ENCODE measurements around the gene ARPIN.
"Not testable (repeated sequence)": the region's sequence is repeated elsewhere in the genome, so short reads cannot be mapped to it uniquely, and the experiment has no call there.

The ARPIN gene
- 0 to 0.08 (median 0) reads per million in 4 donors for total RNA-seq

- DNase-seq: no peak
Observed at GRCh38 chr15:89912674-89913396, at the start of gene ARPIN. ARPIN (minus strand) TSS chr15:89912952; CDS start chr15:89912835, 117 bp downstream.

DNA sequence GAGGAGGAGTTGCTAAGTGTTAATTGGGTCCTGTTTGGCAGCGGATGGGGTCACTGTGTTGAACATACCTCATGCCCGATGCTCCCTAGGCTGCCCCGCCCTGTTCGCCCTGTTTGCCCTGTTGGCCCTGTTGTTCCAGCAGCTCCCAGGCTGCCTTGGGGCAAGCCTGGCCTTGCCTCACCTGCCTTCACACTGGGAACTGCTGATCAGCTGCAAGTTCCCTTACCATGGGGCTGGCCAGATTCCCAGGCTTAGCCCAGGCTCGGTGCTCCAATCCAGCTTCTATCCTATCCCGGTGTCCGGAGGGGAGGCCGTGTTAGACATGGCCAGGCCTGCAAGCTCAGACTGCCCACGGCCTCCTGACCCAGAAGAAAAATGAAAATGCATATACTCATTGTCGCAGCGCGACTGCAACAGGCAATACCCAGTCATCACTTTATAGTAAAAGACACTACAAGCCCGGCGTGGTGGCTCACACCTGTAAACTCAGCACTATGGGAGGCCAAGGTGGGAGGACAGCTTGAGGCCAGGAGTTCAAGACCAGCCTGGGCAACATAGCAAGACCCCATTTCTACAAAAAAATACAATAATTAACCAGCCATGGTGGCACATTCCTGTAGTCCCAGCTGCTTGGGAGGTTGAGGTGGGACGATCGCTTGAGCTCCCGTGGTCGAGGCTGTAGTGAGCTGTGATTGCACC lies 45.5 kb upstream of the ARPIN start:
- DNase-seq: no peak

GRCh38 chr15:89955449-89955998 lies 42.8 kb upstream of the ARPIN start:
- not testable (repeated sequence) for DNase-seq

DNA sequence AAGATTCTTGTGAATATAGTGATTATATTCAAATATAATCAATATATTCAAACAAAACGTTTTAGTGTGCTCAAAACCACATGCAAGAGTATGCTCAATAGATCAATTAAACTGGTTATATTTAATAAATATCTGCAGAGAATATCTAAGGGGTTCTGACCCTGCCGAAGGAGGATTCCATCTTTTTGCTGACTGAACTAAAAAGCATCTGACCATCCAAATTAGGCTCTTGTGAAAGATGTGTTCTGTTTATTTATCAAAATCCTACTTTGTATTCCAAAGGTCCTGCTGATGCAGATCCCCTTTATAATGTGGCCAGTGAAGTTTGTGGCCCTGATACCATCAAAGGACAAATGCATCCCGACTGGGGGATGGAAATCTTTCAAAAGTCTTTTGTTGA lies 41.8 kb upstream of the ARPIN start:
- no peak for DNase-seq

DNA sequence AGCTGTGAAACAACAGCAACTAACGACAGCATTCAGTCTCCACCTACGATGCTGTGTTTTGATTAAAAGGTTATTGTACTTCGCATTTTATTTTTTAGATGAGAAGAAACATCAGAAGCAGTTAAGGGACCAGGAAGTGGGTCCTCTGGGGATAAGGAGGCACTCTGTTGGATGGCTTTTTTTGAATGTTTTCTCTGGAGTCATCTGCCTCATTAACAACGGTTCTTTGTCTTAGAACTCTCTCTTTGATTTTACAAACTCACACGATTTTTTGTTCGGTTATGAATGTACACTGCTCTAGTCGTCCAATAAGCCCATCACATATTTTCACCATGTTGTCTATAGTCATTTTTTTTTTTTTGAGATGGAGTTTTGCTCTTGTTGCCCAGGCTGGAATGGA lies 36.0 kb upstream of the ARPIN start:
- DNase-seq: no peak

GRCh38 chr15:89947385-89947784 lies 34.6 kb upstream of the ARPIN start:
- DNase-seq: no peak

DNA sequence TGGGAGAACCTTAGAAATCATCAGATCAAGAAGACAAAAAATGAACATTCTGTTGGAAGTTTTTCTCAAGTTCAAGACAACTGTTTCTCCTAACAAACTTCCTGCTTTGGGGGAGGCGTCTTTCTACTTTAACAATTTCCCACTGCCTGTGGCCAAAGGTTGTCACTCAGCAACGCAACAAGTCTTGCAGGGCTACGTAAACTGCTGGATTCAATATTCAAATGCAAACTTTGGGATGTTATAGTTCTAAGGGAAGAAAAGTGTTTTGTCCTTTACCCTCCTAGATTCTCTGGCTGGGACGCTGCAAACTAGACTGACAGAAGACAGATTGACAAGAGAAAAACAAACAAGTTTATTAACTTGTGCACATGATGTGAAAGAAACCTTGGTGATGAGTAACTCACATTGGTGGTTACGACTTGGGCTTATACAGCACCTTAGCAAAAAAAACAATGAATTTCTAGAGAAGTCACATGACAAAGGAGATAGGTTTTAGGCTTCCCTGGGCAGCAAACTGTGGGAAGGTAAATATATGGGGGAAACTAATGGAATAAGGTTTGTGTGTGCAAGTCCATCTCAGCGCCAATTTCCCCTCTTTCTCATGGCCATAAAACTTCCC lies 34.0 kb upstream of the ARPIN start:
- no peak for DNase-seq

- not testable (repeated sequence) for DNase-seq
Observed at GRCh38 chr15:89943721-89944120, 31.0 kb upstream of the ARPIN start.

- no peak for DNase-seq
Observed at GRCh38 chr15:89939910-89940309, 27.2 kb upstream of the ARPIN start.

DNA sequence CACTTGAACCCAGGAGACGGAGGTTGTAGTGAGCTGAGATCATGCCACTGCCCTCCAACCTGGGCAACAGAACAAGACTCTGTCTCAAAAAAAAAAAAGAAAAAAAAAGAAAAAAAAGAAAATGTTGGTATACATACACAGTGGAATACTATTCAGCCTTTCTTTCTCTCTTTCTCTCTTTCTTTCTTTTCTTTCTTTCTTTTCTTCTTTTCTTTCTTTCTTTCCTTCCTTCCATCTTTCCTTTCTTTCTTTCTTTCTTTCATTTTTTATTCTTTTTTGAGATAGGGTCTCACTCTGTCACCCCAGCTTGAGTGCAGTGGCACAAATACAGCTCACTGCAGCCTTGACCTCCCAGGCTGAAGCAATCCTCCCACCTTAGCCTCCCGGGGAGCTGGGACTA lies 26.6 kb upstream of the ARPIN start:
- DNase-seq: not testable (repeated sequence)

DNA sequence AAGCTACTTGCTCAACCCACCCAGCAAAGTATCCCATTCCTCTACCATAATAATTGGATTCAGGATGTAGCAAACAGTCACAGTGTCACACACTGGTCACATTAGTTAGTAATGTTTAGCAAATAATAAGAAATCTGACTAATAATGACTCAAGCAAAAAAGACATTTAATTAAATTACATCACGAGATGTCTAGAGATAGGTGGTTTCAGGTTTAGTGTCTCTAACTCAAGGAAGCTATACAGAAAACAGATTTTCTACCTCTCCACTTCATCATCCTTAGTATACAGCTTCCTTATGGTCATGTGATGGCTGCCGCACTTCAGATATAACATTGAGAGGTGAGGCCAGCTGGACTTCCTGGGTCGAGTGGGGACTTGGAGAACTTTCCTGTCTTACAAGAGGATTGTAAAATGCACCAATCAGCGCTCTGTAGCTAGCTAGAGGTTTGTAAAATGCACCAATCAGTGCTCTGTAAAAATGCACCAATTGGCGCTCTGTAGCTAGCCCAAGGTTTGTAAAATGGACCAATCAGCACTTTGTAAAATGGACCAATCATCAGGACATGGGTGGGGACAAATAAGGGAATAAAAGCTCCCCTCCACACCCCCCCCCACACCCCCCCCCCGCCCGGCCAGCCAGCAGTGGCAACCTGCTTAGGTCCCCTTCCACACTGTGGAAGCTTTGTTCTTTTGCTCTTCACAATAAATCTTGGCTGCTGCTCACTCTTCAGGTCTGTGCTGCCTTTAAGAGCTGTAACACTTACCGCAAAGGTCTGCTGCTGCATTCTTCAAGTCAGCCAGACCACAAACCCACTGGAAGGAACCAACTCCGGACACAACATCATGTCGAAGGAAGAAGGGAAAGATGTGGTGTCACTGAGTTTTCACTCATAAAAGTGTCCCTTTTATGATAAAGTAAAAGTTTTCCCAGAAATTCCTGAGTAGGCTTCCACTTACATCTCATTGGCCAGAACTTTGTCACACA lies 24.9 kb upstream of the ARPIN start:
- no peak for DNase-seq

DNA sequence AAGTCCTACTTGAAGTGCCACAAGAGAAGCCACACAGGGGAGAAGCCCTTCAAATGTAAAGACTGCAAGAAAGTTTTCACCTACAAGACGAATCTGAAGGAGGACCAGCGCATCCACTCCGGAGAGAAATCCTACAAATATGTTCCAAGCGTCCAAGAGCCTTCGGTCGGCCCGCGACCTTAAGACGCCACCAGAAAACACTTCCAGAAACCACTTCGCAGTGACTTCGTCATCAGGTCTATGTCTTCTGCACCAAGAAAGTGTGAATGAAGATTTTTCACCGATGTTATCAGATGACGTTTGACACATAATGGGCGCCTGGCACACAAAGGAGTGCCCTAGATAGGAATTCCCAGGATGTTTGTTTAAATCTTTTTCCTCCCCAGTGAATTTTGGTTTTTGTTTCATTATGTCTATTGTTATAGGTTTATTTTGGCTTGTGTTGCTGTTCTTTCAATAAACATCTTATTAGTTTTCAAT lies 24.1 kb upstream of the ARPIN start:
- DNase-seq: no peak

DNA sequence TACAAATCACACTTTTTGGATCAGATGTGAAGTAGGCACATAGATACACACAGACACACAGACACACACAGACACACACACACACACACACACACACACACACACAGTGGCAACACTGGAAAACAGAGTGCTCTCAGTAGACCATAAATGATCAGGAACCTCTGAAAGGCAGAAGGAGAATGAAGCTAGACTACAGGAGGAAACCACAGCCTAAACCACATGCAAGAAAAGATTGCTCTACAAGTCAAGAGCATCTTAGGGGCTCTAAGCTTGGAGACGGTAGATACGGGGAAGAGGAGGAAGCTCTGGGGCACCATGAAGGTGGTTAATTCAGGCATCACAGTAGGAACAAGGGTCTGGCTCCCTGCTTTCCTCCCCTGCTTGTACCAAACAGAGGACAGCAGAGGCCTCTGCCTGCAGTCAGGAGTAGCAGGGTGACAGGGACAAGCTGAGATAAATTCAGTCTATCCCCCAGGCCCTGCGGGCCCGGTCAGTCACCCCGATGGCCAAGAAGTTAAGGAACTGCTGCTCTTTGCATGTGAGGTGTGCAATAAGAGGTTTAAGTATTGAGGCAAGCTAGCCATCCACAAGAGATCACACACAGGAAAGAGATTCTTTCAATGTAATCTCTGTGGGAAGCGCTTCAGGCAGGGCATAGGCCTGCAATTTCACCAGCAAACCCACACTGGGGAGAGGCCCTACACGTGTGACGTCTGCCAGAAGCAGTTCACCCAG lies 23.5 kb upstream of the ARPIN start:
- DNase-seq: peak in 1 of 5 donors; percentile 36

DNA sequence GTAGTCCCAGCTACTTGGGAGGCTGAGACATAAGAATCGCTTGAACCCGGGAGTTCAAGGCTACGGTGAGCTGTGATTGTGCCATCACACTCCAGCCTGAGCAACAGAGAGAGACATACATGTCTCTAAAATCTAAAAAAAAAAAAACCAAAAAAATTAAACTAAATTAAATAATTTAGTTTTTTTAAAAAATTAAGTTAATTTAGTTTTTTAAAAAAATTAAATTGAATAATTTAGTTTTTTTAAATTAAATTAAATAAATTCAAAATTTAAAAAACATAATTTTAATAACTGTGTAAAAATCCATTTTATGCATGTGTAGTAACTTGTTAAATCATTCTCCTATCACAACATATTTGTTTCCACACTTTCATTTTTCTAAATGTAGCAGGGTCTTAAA lies 20.1 kb upstream of the ARPIN start:
- DNase-seq: no peak

DNA sequence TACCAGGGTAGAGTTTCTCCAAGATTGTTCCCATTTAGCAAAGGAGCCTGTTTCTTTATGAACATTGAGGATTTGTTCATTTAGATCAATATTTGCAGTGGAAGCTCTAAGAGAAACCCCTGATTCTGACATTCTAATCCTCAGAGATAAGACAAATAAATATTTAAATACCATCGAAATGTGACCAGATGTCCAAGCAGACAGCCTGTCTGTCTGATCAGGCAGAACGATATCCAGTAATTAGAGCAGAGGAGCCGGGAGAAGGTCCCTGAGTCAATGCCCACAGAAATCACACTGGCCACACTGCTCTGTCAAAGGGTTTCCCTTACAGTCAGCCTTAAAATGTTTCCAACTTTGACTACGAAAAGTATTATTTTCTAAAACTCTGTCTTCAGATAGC lies 15.7 kb upstream of the ARPIN start:
- DNase-seq: no peak

DNA sequence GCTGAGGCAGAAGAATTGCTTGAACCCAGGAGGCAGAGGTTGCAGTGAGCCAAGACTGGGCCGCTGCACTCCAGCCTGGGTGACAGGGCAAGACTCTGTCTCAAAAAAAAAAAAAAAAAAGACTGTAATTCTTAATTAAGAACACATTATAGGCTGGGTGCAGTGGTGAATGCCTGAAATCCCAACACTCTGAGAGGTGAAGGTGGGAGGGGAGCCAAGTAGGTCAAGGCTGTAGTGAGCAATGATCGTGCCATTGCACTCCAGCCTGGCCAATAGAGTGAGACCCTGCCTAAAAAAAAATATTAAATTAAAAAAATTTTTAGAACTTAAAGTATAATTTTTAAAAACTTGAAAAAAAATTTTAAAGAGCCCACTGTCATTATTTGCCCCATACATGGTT lies 13.4 kb upstream of the ARPIN start:
- DNase-seq: no peak

GRCh38 chr15:89917442-89918101 lies 4.8 kb upstream of the ARPIN start:
- no peak for DNase-seq

DNA sequence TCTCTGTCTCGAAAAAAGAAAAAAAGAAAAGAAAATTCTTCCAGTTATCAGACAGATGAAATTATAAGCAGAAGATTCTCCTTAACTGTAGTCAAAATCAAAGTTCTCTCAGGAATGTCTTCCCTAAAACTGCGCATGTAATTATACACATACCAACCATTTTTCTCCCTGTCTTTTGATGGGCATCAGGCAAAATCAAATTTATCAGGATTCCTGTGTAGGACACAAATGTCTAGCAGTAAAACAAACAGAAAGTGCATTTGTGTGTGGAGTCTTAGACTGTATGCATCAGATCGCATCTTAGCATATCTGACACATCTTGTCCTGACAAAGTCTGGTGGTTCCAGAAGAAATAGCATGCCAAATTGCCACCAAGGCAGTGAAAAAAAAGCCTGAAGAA lies 3.9 kb upstream of the ARPIN start:
- no peak for DNase-seq

- no peak for DNase-seq
Observed at GRCh38 chr15:89912145-89912673, 543 bp downstream of the ARPIN start.

DNA sequence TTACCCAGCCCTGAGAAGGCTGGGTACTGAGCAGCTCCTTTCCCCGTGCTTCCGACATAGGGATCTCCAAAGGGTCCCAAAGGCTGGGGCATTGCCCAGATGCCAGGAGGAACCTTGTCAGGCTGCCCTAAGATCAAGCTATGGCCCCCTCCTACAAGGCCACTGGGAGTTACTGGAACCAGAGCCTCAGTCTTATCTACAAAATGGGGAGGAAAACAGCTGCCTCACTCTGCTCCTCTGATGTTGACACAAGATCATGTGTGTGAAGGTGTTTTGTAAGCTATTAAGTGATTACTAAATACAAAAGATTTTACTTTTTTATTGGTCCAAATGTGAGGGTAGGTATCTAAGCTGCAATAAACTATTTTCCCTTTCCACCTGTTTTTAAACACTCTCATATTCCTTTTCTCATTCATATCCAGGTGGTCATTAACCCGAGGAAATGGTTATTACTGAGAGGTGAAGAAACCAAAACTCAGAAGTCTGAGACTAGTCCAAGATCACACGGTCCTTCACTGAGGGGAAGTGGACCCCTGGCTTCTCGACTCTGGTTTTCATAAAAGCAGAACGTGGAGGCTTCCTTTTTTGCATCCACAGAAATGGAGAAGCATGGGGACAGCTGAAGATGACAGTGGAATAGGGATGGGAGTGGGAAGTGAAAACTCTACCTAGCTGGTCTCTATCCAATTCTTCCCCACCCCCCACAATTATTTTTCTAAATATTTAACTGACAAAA lies 1.7 kb downstream of the ARPIN start:
- no peak for DNase-seq

All from T-helper 1 cell (primary cell).